ENCODE results near the gene MTHFD1L. TPM values are rescaled to one million over a fixed set of nuclear protein-coding genes. Genes with fewer than 3 reads are reported as not detected.

The MTHFD1L gene
- total RNA-seq, 4 donors from 2014 or later = 2.4 to 19.2 (median 8.0) TPM

DNA sequence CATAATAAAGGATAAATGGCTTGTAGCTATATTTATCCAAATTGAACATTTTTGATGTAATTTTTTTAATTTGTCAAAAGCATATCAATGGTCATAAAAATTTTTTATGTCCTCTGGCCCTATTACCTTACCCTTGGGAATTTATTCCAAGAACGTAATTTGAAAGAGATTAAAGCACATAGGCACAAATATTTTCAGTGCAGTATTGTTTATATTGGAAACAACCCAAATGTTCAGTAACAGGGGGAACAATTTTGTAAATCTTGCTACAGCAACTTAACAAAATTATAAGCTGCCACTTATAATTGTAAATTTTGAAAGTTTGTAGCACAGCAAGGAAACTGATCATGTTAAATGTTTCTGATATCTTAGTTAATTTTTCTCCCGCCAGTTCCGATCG lies 142.4 kb downstream of the MTHFD1L start:
- peaks cover 3 to 22% (median 14%) of the 10 kb centered on the region in 3 donors for H3K4me1 ChIP-seq
- TF ChIP-seq, protein P1, sequence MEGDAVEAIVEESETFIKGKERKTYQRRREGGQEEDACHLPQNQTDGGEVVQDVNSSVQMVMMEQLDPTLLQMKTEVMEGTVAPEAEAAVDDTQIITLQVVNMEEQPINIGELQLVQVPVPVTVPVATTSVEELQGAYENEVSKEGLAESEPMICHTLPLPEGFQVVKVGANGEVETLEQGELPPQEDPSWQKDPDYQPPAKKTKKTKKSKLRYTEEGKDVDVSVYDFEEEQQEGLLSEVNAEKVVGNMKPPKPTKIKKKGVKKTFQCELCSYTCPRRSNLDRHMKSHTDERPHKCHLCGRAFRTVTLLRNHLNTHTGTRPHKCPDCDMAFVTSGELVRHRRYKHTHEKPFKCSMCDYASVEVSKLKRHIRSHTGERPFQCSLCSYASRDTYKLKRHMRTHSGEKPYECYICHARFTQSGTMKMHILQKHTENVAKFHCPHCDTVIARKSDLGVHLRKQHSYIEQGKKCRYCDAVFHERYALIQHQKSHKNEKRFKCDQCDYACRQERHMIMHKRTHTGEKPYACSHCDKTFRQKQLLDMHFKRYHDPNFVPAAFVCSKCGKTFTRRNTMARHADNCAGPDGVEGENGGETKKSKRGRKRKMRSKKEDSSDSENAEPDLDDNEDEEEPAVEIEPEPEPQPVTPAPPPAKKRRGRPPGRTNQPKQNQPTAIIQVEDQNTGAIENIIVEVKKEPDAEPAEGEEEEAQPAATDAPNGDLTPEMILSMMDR (IDR thresholded peaks at IDR 0.05) = no peak
- no peak for TF ChIP-seq POLR2A (IDR thresholded peaks at IDR 0.05)
- WGBS, 2 donors = 84 to 86% methylated on average over 4 of the region's 4 CpGs
- no peak overlapping the region for H3K4me3 ChIP-seq
- no peaks in the 10 kb centered on the region for H3K9me3 ChIP-seq
- no peaks in the 10 kb centered on the region for H3K36me3 ChIP-seq
- H3K27me3 ChIP-seq = peaks cover 0 to 12% (median 0%) of the 10 kb centered on the region in 4 donors
- H3K27ac ChIP-seq = no peak overlapping the region
- no peak for DNase-seq
- intact Hi-C loops (cut with DNase I) = no loop called here

DNA sequence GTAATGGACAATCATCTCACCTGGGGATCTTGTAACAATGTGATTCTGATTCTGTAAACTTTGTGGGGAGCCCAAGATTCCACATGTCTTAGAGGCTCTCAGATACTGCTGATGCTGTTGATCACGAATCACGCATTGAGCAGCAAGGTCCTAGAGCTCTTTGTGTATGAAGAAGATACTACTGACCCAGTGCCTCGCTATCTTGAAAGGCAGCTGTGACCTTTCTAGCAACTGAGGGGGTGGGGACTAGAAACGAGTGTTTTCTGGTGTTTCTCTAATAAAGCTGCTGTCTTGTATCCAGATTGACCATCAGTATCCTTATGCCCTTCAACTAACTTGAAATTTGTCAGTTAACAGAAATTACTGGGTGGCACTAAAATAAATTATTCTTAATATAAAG lies 142.9 kb downstream of the MTHFD1L start:
- TF ChIP-seq, protein P1 (IDR thresholded peaks at IDR 0.05) = no peak
- TF ChIP-seq POLR2A (IDR thresholded peaks at IDR 0.05) = no peak
- Histone ChIP-seq H3K4me3 (no peak overlapping the region), H3K27ac (no peak overlapping the region), H3K9me3 (no peaks in the 10 kb centered on the region), H3K27me3 (peaks cover 0 to 12% (median 0%) of the 10 kb centered on the region in 4 donors), H3K4me1 (peaks cover 3 to 22% (median 14%) of the 10 kb centered on the region in 3 donors), H3K36me3 (no peaks in the 10 kb centered on the region)
- 95 to 98% methylated on average over 2 to 4 of the region's 4 CpGs for WGBS, 2 donors
- intact Hi-C loops (cut with DNase I) = no loop called here
- DNase-seq = no peak

DNA sequence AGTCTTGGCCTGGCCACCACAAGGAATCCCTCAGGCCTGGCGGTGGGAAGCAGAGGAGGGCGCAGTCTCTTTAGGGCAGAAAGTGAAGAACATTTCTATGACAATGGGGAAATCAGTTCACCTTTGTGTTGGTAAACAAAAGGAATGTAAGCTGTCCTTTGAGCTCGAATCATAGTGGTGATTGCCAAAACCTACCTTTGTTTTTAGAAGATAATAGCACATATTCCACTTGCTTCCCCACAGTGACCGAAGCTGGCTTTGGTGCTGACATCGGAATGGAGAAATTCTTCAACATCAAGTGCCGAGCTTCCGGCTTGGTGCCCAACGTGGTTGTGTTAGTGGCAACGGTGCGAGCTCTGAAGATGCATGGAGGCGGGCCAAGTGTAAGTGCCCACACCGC lies 144.1 kb downstream of the MTHFD1L start:
- DNase-seq = no peak
- TF ChIP-seq, protein P1 (IDR thresholded peaks at IDR 0.05) = no peak
- no peak for TF ChIP-seq POLR2A (IDR thresholded peaks at IDR 0.05)
- Histone ChIP-seq H3K36me3 (no peaks in the 10 kb centered on the region), H3K4me1 (peaks cover 0 to 21% (median 11%) of the 10 kb centered on the region in 3 donors), H3K4me3 (no peak overlapping the region), H3K27me3 (peaks cover 0 to 12% (median 0%) of the 10 kb centered on the region in 4 donors), H3K9me3 (no peaks in the 10 kb centered on the region), H3K27ac (no peak overlapping the region)
- WGBS, 2 donors = 90 to 91% methylated on average over 12 of the region's 12 CpGs
- intact Hi-C loops (cut with DNase I) = no loop called here

DNA sequence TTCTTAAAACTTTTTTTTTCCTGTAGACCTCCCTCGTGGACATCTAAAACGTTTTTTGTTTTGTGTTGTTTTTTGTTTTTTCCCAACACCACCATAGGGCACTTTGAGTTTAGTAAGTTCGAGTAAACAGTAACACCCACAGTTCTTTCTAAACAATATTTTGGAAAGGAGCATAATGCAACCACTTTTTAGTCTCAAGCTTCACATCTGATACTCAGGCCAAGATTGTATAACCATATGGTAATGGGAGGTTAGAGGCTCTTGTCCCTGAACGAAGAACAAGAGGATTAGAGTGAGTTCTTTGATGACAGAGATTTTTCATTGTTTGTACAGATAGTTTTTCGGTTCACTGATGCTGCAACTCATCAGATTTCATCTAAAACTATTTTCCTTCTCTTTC lies 144.6 kb downstream of the MTHFD1L start:
- Histone ChIP-seq H3K4me1 (peaks cover 0 to 19% (median 10%) of the 10 kb centered on the region in 3 donors), H3K4me3 (no peak overlapping the region), H3K27me3 (peaks cover 0 to 12% (median 0%) of the 10 kb centered on the region in 4 donors), H3K27ac (no peak overlapping the region), H3K9me3 (no peaks in the 10 kb centered on the region), H3K36me3 (no peaks in the 10 kb centered on the region)
- intact Hi-C loops (cut with DNase I) = loop anchor here (5.0 kb wide), 1 partner anchor 118 kb away; no protein-coding TSS in a partner anchor
- no peak for DNase-seq
- 65 to 71% methylated on average over 5 of the region's 5 CpGs for WGBS, 2 donors
- TF ChIP-seq, protein P1 (IDR thresholded peaks at IDR 0.05) = no peak
- no peak for TF ChIP-seq POLR2A (IDR thresholded peaks at IDR 0.05)

DNA sequence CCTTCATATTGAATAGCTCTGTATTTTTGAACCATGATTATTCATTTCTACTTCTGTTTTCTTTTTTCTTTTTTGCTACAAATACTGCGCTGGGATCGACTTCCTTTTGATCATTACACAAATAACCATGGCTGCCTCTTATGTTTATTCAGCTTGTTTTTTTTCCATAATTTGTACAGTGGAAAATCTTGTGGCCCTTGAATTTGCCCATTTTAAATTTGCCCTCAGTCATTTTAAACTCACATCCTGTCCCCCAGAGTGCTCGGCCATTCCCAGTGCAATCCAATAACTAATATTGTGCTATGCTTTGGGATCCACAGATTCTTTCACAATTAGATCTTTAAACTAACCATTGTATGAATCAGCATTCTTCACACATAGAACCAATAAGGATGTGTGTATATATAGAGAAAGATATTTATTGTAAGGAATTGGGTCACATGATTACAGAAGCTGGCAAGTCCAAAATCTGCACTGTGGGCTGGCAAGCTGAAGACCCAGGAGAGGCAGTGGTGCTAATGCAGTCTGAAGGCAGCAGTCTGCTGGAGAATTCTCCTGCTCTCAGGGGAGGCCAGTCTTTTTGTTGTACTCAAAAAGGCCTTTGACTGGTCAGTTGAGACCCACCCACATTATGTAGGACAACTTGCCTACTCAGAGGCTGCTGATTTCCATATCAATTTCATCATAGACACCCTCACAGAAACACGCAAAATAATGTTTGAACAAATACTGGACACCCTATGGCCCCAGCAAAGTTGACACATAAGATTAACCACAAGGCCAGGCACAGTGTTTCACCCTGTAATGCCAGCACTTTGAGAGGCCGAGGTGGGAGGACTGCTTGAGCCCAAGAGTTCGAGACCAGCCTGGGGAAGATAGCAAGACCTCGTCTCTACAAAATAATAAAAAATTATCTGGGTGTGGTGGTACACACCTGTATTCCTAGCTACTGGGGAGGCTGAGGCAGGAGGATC lies 147.1 kb downstream of the MTHFD1L start:
- 92 to 96% methylated on average over 5 to 6 of the region's 7 CpGs for WGBS, 2 donors
- no peak for DNase-seq
- intact Hi-C loops (cut with DNase I) = loop anchor here (2.0 to 5.0 kb wide), 2 partner anchors 120 to 312 kb away; no protein-coding TSS in a partner anchor
- no peaks in the 10 kb centered on the region for H3K27me3 ChIP-seq
- TF ChIP-seq POLR2A (IDR thresholded peaks at IDR 0.05) = no peak
- TF ChIP-seq, protein P1 (IDR thresholded peaks at IDR 0.05) = no peak
- no peaks in the 10 kb centered on the region for H3K36me3 ChIP-seq
- no peak overlapping the region for H3K4me3 ChIP-seq
- peak overlapping the region in 1 of 4 donors; percentile 9 for H3K27ac ChIP-seq
- H3K9me3 ChIP-seq = no peaks in the 10 kb centered on the region
- H3K4me1 ChIP-seq = peaks cover 0 to 9% (median 3%) of the 10 kb centered on the region in 3 donors
